ENCODE data around the gene C3orf22.

Gene C3orf22

DNA sequence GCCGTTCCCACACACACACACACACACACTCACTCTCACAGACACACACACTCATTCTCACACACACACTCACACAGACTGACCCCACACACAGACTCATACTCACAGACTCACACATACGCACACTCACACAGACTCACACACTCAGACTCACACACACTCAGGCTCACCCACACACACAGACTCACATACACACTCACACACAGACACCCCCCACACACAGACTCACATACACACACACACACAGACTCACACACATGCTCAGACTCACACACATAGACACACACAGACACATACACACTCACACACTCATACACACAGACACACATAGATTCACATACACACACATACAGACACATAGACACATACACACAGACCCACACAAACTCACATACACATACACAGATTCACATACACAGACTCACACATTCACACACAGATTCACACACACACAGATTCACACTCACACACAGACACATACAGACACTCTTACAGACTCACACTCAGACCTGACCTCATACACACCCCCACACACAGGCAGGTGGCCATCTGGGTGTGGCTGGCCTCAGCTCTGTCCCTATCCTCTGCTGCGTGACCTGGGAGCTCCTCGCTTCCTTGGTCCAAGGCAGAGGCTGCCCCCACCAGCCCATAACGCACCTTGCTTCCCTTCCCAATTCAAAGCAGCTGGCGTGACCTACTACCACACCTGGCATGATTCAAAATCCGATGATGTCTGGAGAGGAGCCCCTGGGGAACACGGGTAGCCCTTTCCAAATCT, 1.9 kb downstream of the C3orf22 start:
- no peak for DNase-seq

DNA sequence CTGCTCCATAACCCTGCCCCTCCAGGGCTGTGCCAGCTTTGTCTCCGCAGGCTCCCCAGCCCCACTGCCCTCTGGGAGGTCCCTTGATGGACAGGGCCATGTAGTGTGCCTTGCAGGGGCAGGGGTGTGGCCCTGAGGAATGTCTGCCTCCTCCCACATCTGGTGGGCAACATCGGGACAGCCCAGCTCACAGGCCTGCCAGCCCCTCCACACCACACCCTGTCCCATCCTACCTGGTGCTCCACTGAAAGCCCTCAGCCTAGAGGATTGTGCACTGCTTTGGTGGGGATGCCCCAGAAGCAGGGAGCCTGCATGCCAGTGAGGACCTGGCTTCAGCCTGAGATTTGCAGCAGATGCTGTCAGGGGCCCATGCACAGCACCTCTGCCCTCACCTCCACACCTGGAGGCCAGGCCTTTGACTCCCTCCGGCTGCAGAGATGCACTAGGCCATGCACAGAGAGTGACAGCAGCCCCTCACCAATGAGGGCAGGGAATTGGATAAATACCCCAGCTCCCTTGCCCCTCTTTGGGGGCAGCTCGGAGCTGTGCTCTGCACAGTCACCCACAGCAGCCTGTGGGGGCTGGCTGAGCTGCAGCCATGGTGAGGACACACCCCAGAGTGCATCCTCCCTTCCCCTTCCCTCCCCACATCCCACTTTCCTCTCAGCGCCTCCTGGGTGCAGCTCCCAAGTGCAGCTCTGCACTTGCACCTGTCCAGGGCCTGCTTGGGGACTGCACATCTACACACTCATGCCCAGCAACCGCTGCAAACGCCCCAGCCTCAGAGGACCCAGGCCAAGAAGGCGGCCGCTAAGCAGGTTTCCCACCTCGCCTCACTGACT, 2.7 kb downstream of the C3orf22 start:
- no peak for DNase-seq

DNA sequence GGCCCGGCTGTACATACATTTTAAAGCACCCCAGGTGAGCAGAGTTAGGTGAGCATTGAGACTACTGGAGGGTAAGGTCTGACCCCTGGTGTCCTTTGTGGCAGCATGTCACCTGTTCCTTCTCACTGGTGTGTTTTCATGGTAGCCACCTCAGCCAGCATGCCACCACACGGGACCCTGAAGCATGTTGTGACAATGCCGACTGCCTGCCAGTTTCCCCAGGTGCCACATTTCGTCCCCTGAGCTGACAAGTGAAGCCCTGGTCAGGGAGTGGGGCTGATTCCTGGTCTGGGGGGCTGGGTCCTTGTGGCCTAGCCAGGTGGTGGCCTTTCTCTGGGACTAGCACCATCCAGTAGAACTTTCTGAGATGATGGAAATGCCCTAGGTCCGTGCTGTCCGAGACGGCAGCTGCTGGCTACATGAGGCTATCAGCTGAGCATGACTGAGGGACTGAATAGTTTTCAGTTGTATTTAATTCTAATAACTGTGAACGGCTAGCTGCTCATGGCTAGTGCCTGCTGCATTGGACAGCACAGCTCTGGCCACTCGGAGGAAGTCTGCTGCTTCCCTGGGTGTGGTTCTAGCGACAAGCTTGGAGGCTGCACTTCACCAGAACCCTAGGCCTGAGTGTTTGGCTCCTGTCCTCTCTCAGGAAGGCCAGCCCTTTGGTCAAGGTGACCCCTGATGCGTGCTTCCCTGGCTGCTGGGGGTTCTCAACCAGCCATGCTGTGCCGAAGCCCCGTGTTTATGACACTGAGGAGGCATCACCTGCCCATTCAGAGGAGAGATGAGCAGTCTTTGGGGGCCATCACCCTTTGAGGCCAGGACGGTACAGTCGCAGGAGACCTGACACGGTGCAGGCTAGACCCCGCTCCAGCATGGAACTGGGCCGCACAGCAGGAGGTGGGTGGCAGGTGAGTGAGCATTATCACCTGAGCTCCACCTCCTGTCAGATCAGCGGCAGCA, 3.9 kb downstream of the C3orf22 start:
- no peak for DNase-seq

DNA sequence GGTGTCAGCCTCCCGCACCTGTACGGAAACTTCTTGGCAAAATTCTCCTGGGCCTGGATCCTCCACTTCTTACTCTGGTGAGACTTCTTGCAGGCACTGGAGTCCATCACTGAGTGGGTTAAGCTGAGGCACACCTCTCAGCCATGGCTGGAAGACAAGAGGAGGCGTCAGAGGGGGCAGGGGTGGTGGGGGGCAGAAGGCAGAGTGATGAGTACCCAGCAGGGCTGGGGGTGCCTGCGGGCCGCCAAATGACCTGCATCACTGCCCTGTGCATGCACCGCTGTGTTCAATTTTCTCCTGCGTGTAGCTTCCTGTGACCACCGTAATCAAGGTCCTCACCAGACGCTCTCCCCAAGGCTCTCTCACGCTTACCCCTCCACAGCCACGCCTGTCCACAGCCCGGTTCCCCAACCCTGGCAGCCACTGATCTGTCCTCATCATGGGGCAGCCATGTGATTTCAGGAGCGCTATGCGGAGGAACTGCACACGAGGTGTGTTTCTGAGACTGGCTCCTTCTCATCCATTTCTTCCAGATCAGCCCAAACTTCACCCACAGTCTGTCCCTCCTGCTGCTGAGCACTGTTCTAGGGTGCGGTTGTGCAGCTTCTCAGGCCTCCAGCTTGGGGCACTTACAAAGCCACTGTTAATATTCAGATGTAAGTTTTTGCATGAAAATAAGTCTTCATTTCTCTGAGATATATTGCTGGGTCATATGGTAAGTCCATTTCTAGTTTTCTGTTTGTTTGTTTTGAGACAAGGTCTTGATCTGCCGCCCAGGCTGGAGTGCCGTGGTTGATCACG, 5.2 kb downstream of the C3orf22 start:
- DNase-seq, result no peak

DNA sequence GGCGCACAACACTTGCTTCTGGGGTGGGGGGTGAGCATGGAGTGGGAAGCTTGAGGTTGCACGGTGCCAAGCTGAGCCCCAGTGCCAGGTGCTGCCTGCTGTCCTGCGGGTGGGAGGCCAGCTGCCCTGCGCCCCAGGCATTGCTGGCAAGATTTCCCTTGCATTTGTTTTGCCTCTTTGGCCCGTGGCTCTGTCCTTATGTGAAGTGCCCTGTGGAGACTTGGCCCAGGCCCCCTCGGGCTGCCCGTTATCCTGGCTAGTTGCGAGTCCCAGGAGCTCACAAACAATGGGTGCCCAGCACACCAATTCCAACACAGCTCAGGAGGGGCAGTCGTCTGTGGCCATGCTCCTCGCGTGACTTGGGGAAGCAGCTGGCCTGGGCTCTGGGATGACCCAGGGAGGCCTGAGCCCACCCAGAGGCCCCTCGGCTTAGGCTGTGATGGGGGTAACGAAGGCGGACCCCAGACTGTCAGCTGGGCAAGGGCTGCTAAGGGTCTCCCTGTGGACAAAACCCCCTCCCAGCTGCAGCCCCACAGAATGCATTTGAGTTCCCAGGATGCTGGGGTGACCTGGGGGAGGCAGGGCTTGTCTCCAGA, 5.9 kb downstream of the C3orf22 start:
- no peak for DNase-seq

DNA sequence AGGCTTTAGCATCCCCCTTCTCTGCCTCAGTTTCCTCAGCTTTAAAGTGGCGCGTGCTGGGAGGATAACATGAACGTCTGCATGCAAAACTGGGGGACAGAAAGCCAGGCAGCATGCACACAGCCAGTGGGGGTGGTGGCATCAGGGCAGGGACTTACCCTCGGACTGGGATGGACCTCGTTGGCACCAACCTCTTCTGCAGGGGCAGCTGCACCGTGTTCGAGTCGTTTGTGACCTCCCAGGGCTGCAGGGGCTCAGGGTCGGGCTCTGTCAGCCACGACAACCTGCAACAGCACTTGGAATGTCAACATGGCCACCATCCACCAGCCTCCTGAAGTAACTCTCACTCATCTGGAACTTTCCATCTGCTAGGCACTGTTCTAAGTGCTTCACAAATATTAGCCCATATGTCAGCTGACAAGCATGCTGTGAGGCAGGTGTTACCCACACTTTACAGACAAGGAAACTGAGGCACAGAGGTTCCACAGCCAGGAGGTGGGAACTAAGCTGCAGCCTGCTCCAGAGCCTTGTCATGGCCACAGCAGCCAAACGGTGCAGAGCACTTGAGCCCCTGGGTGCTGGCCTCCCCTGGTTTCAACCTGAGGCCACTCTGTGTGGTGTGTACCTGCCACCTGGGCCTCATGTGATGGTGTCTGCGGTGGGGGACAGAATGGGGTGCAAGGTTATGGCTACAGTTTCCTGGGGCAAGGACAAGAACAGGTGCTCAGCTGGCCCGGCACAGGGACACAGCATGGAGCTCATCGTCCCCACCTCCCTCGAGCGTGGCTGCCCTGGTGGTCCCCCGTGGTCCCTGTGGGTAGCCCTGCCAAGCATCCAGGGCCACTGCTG, 6.7 kb downstream of the C3orf22 start:
- no peak for DNase-seq

DNA sequence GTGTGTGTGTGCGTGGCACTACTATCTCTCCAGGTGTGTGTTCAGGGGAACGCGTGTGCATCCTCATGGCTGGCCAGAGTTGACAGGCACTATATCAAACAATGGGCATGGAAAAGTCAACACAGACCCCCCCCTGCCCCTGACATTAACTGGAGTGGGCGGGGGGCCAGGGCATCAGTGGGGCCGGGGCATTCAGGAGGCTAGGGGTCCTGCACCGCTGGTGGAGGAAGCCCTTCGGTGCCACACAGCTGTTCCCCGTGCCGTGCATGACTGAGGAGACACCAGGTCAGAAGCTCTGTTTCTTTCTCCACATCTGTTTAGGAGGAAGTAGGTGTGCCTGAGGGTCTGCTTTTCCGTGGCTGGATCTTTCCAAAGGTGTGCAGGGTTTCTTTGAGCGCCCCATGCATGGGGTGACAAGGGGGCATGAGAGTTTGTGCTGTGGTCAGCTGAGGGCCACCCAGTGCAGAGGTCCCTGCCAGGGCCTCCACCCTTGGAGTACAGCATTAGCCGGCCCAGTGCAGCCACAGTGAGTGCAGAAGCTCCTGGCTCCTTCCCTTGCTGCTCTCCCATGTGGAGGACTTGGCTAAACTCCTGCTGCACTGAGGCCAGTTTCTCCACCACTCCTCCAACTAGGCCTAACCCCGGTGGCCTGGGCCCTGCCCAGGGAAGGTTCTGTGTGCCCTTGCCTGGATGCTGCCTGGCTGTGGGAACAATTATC, 7.5 kb downstream of the C3orf22 start:
- DNase-seq, result no peak

DNA sequence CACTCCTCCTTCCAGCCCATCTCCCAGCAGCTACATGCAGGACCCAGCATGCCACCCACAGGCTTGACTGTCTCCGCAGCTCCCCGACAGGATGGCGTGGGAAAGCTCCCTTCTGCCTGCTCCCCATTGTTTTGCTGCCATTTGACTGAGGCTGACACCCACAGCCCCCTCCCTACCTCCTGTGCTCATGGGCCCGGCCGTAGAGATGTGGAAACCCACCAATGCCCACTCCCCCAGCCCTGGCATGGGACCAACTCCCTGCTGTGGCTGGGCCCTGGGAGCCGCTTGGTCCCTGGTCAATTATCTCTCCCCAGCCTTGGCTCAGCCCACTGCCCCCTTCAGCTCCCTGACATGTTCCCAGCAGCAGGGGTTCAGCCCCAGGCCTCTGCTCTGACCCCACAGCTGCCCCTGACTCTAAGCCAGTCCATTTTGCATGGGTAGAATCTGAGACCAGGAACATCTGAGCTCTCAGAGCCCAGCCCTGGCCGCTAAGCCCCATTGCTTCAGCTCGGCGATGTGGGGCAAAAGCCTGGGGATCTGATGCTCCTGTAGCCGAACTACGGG, 8.2 kb downstream of the C3orf22 start:
- no peak for DNase-seq

DNA sequence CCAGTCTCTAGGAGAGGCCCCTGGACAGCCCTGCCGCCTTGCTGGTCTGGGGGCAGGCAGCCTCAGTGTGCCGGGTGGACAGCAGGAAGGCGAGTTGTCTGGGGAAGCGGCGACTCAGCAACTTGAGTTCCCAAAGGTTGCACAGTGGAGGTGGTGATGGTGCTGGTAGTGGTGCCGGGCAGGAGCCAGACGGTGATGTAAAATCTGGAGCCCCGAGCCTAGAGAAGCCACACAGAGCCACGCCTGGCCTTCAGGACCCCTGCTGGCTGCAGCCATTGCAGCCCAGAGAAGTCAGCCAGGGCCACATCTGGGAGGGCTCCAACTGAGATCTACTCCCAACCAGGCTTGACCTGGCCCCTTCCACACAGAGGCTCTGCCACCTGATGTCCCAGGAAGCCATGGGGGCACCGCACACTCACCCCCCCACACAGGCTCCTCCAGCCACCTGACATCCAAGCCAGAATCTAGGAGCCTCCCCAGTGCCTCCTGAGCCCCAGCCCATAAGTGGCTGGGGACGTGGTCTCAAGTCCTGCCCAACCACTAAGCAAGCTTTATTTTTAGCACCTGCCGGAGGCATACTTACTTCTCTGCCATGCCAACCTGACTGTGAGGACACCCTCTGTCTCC, 8.8 kb downstream of the C3orf22 start:
- no peak for DNase-seq

DNA sequence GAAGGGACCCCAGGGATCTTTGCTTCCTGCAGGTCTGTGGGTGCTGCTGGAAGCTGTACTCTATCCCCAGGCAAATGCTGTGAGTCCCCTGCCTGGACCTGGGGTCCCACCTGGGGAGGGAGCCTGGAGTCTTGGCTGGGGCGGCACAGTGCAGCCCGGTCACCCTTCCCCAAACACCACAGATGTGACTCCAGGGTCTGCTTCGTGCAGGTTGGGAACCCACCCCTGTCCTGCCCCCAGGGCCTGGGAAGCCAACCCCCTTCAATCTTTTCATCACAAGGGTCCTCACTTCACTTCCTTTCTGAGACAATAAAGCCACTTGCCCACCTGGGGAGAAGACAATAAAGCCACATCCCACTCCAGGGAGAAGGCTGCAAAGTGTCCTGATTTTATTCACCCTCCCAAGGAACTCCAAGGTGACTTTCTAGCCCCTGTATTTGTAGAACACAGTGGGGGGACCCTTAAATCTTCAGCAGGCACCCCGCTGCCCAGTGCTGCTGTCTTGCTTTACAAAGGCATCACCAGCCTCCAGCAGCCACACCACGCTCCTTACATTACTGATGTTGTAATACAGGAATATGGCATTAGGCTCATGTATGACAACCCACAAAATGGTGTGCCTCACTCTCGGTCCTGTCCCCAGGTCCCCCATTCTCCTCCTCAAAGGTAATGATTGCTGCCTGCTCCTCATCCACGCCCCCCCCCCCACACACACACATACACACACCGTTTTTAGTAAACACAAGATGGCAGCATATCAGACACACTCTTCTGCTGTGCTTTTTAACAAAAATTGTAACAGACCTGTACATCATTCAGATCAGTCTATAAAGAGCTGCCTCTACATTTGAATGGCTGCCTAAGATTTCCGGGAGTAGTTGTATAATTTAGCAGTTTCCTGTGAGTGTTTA, 9.9 kb downstream of the C3orf22 start:
- DNase-seq, result no peak

DNA sequence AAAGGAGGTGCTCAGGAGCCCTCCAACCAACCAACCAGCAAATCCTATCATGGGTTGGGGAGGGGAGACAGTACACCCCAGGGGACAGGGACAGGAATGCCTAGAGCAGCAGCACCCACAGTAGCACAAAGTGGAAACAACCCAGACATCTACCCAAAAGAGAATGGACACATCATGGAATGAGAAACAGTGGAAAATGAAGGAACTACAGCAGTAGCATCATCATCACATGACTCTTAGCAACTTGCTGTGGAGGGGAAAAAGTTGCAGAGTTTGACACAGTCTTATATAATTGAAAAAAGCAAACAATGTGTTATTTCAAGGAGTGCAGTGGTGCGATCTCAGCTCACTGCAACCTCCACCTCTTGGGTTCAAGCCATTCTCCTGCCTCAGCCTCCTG, 11.0 kb downstream of the C3orf22 start:
- no peak for DNase-seq

DNA sequence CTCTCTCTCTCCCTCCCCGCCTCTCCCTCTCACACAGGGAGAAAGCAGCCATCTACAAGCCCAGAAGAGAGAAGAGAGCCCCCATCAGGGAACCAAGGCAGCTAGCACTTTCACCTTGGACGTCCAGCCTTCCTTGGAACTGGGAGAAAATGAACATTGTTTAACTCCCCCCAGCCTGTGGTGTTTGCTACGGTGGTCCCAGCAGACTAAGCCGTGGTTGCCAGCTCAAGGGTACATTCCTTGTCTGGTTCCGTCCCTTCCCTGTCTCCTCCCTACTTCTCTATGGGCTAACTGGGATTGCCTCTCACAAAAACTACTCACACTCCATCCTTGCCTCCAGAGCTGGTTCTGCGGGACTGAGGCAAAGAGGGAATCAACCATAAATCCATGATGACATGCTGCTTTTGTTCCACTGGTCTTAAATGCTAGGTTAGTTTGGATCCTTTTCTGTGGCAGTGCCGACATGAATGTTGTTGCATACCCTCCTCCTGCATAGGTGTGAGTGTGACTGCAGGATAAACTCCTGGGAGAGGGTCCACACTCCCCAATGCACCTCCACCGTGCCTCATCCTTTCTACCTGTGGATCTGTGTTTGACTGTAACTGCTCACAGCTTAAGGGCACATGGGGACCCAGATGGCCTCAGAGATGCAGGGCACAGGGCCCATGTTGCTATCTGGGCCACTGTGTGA, 12.0 kb downstream of the C3orf22 start:
- DNase-seq, result no peak

DNA sequence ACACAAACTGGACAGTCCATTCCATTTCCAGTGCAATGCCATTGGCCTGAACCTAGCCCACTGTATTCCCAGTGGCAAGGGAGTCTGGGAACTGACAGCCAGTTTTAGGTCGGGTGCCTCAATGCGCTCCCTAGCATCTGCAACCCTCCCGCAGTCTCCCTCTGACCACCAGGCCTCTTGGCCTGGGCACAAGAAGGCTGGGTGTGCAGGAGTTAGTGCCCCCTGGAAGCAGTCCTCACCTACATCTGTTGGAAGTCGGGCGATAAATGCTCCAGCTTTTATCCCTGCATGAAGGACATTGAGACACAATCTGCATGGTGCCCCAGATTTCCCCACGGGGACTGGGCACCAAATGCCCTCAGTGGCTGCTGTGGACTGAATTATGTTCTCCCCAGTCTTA, 12.7 kb downstream of the C3orf22 start:
- DNase-seq, result no peak

DNA sequence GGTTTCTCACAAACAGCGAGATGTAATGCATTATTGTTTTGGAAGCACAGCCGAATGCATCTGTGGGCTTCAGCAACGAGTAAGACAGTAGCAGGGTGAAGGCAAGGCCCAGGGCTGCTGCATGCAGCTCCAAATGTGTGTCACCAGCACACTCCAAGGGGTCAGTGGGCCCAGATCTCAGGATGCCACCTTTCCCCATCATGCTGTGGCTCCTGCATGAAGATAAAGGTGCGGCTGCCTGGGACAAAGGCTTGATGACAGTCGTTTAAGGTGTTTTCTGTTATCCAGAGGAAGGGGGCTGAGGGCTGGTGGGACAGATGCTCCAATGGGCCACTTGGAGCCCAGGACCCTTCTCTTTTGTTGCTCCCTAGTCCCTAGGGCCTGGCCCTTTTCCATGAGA, 13.2 kb downstream of the C3orf22 start:
- no peak for DNase-seq

DNA sequence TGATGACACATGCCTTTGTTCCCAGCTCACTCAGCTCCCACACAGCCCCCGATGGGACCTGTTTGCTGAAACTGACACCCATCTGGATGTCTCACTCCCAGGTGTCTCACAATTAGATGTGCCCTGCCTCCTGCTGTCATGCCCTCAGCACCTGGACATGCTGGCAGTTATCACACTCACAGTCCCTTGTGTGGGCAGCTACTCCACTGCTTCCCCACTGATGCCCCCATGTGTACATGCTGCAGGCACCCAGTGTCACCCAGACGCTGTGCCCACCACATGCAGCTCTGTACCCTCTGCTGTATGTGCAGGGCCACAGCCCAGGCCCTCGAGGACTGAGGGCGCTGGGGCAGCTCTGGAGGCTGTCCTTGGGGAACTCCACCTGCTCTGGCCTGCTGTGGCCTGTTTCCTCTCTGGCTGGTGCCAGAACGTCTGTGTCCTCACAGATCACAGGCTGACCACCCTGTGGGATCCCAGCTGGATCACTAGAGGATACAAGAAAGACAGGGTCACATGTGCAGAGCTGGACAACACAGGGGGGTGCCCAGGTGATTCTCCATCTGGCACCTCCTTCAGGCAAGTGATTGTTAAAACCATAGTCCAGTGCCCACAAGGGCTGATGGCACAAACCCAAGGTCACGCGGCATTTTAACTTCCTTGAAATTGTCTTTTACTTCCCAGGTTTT, 14.0 kb downstream of the C3orf22 start:
- DNase-seq, result no peak

DNA sequence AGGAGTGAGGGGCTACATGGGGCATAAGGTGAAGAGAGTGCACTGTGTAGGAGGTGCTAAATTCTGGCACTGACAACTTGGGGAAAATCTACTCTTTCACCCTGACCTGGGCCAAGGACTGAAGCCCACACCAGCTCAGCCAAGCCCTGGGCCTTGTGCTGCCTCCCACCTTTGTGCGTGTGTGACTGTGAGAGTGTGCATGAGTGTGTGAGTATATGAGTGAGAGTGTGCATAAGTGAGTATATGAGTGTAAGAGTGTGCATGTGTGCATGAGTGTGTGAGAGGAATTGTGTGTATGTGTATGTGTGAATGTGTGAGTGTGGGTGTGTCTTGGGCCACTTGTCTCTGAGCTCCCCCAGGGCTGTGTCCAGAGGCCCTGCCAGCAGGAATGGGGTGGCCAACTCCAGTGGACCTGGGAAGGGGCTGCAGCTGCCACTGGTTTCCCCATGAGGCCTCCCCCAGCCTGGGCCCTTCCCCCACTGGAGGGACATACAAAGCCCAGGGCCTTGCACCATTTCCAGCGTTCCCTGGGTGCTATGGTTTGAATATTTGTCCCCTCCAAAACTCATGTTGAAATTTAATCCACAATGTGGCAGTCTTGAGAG, 15.2 kb downstream of the C3orf22 start:
- no peak for DNase-seq

All from NCI-H1048 (cell line).